Neural progenitor cell (in vitro differentiated cells): Measurements from ENCODE around the gene GHRHR. TPM values are rescaled to one million over a fixed set of nuclear protein-coding genes. Genes with fewer than 3 reads are reported as not detected.
A peak's percentile ranks its signal among the peaks of the same experiment; 100 is the strongest.

Experiments
- DNase-seq: peaks from one replicate; pipeline ENCODE4 v3.0.0-alpha.2; 2016; ENCODE audit warnings: low spot score
- H2AFZ ChIP-seq: fragments of 200-600 bp; sonication (generic); replicated peaks from 2 replicates; pipeline ENCODE4 v1.6.1; 2016; ENCODE audit warnings: antibody characterized with exemption
- H3F3A ChIP-seq: fragments of 200-600 bp; sonication (generic); 2 replicates; pipeline ENCODE4 v1.6.1; 2016; ENCODE audit warnings: antibody characterized with exemption, low read depth
- H3K27ac ChIP-seq: fragments of 200-600 bp; sonication (generic); 2 replicates; pipeline ENCODE4 v1.5.1; 2016; ENCODE audit warnings: mild to moderate bottlenecking
- H3K27me3 ChIP-seq: fragments of 200-600 bp; sonication (generic); 2 replicates; pipeline ENCODE4 v1.6.1; 2016; ENCODE audit warnings: mild to moderate bottlenecking, moderate library complexity
- H3K36me3 ChIP-seq: fragments of 200-600 bp; sonication (generic); 2 replicates; pipeline ENCODE4 v1.5.1; 2016
- H3K4me1 ChIP-seq: fragments of 200-600 bp; sonication (generic); 2 replicates; pipeline ENCODE4 v1.6.1; 2016; ENCODE audit warnings: mixed run types
- H3K4me2 ChIP-seq: fragments of 200-600 bp; sonication (generic); 2 replicates; pipeline ENCODE4 v1.6.1; 2016
- H3K4me3 ChIP-seq: fragments of 200-600 bp; sonication (generic); 2 replicates; pipeline ENCODE4 v1.5.1; 2016
- H3K79me2 ChIP-seq: fragments of 200-600 bp; sonication (generic); 2 replicates; pipeline ENCODE4 v1.6.1; 2016; ENCODE audit warnings: low read depth
- H3K9ac ChIP-seq: fragments of 200-600 bp; sonication (generic); 2 replicates; pipeline ENCODE4 v1.6.1; 2016
- H3K9me3 ChIP-seq: fragments of 200-600 bp; sonication (generic); 2 replicates; pipeline ENCODE4 v1.5.1; 2016; ENCODE audit warnings: low read depth
- H4K20me1 ChIP-seq: fragments of 200-600 bp; sonication (generic); 2 replicates; pipeline ENCODE4 v1.6.1; 2016; ENCODE audit warnings: low read depth
- H3K27ac Mint-ChIP-seq: 3 replicates; pipeline ENCODE4 v1.8.0; 2021; ENCODE audit warnings: mixed read lengths
- H3K27me3 Mint-ChIP-seq: 2 replicates; pipeline ENCODE4 v1.8.0; 2022; ENCODE audit warnings: low read depth, mild to moderate bottlenecking, inconsistent platforms, moderate library complexity, mixed read lengths; ENCODE audit not compliant: insufficient read depth
- H3K36me3 Mint-ChIP-seq: 3 replicates; pipeline ENCODE4 v1.8.0; 2021; ENCODE audit warnings: mixed read lengths
- H3K4me1 Mint-ChIP-seq: 3 replicates; pipeline ENCODE4 v1.8.0; 2021; ENCODE audit warnings: mixed read lengths
- H3K4me3 Mint-ChIP-seq: 3 replicates; pipeline ENCODE4 v1.8.0; 2021; ENCODE audit warnings: mild to moderate bottlenecking, moderate library complexity, mixed read lengths
- H3K9me3 Mint-ChIP-seq: 3 replicates; pipeline ENCODE4 v1.8.0; 2020; ENCODE audit warnings: mixed read lengths
- EZH2 ChIP-seq: fragments of 200-600 bp; sonication (generic); IDR thresholded peaks from 2 replicates; pipeline ENCODE4 v1.6.1; 2017; ENCODE audit warnings: antibody characterized with exemption, mild to moderate bottlenecking, moderate library complexity
- EZH2phosphoT487 ChIP-seq: fragments of 200-600 bp; sonication (generic); IDR thresholded peaks from 2 replicates; pipeline ENCODE4 v1.6.1; 2017; ENCODE audit warnings: antibody characterized with exemption
- total RNA-seq: library from RNA; depleted of rRNA; stranded (reverse); fragments of >200 nt; gene quantifications from 2 replicates; pipeline ENCODE4 v1.2.3, GENCODE V29; 2015; ENCODE audit warnings: low replicate concordance
- TF ChIP-seq, protein P1 (sequence below): fragments of 200-600 bp; sonication (generic); IDR thresholded peaks from 2 replicates; pipeline ENCODE4 v1.5.1; 2017; ENCODE audit warnings: antibody characterized with exemption, mild to moderate bottlenecking

Gene GHRHR
- total RNA-seq, 1 donor from 2014 or later = not detected

- H3K27ac Mint-ChIP-seq = peak overlapping the region; percentile 93
- H3K27me3 Mint-ChIP-seq = peaks cover 6% of the 10 kb centered on the region
- DNase-seq = no peak
- Histone ChIP-seq H3K9ac (no peak overlapping the region), H3K4me2 (no peak overlapping the region), H3K4me1 (peaks cover 30% of the 10 kb centered on the region), H3K27ac (no peak overlapping the region), H3K9me3 (no peaks in the 10 kb centered on the region), H3K4me3 (no peak overlapping the region), H3K27me3 (peaks cover 66% of the 10 kb centered on the region), H3F3A (no peaks in the 10 kb centered on the region), H3K36me3 (no peaks in the 10 kb centered on the region), H3K79me2 (no peaks in the 10 kb centered on the region), H4K20me1 (peaks cover 44% of the 10 kb centered on the region), H2AFZ (no peak overlapping the region)
- no peak for TF ChIP-seq EZH2phosphoT487
- TF ChIP-seq EZH2 = no peak
- TF ChIP-seq, protein P1, sequence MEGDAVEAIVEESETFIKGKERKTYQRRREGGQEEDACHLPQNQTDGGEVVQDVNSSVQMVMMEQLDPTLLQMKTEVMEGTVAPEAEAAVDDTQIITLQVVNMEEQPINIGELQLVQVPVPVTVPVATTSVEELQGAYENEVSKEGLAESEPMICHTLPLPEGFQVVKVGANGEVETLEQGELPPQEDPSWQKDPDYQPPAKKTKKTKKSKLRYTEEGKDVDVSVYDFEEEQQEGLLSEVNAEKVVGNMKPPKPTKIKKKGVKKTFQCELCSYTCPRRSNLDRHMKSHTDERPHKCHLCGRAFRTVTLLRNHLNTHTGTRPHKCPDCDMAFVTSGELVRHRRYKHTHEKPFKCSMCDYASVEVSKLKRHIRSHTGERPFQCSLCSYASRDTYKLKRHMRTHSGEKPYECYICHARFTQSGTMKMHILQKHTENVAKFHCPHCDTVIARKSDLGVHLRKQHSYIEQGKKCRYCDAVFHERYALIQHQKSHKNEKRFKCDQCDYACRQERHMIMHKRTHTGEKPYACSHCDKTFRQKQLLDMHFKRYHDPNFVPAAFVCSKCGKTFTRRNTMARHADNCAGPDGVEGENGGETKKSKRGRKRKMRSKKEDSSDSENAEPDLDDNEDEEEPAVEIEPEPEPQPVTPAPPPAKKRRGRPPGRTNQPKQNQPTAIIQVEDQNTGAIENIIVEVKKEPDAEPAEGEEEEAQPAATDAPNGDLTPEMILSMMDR = no peak
- H3K4me3 Mint-ChIP-seq = peak overlapping the region; percentile 20
- no peaks in the 10 kb centered on the region for H3K9me3 Mint-ChIP-seq
- H3K4me1 Mint-ChIP-seq = peaks cover 78% of the 10 kb centered on the region
- H3K36me3 Mint-ChIP-seq = peaks cover 4% of the 10 kb centered on the region
Measured at GRCh38 chr7:30989008-30989823, 25.5 kb downstream of the GHRHR start.

GRCh38 chr7:30989824-30990672, 26.3 kb downstream of the GHRHR start:
- Histone ChIP-seq H3K4me1 (peaks cover 23% of the 10 kb centered on the region), H2AFZ (no peak overlapping the region), H4K20me1 (peaks cover 39% of the 10 kb centered on the region), H3K27me3 (peaks cover 58% of the 10 kb centered on the region), H3K79me2 (no peaks in the 10 kb centered on the region), H3K9me3 (no peaks in the 10 kb centered on the region), H3K4me2 (no peak overlapping the region), H3K27ac (no peak overlapping the region), H3K9ac (no peak overlapping the region), H3K4me3 (no peak overlapping the region), H3K36me3 (no peaks in the 10 kb centered on the region), H3F3A (no peaks in the 10 kb centered on the region)
- Mint-ChIP-seq H3K4me3 (peak overlapping the region; percentile 20), H3K36me3 (peaks cover 4% of the 10 kb centered on the region), H3K4me1 (peaks cover 70% of the 10 kb centered on the region), H3K9me3 (no peaks in the 10 kb centered on the region), H3K27me3 (peaks cover 9% of the 10 kb centered on the region), H3K27ac (peak overlapping the region; percentile 93)
- DNase-seq = no peak
- TF ChIP-seq EZH2 = no peak
- TF ChIP-seq, protein P1 = no peak
- no peak for TF ChIP-seq EZH2phosphoT487

DNA sequence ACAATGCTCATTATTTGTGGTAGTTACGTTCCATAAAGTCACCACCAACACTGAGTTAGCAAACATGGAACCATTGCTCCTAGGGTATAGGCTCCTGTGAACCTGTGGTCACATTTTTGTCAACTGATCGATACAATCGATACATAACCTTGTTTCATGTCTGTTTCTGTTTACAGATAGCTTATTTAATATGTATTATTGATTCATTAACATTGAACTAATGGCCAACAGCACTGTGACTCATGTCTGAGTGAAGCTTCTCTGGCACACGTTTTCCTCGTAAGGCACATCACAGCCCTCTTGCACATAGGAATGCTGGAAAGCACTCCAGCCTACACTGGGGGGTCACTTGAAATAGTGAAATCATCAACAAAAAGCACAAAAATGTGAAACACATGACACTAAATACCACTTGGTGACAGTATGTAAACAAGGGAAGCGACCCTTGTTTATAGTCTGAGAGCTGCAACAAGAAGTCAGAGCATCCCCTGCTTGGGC, 27.0 kb downstream of the GHRHR start:
- peaks cover 4% of the 10 kb centered on the region for H3K36me3 Mint-ChIP-seq
- no peak overlapping the region for H3K27ac Mint-ChIP-seq
- no peaks in the 10 kb centered on the region for H3K9me3 Mint-ChIP-seq
- DNase-seq = no peak
- Histone ChIP-seq H3F3A (no peaks in the 10 kb centered on the region), H3K36me3 (no peaks in the 10 kb centered on the region), H3K79me2 (no peaks in the 10 kb centered on the region), H3K4me2 (no peak overlapping the region), H2AFZ (no peak overlapping the region), H3K4me1 (peaks cover 23% of the 10 kb centered on the region), H3K27me3 (peaks cover 51% of the 10 kb centered on the region), H4K20me1 (peaks cover 33% of the 10 kb centered on the region), H3K9ac (no peak overlapping the region), H3K27ac (no peak overlapping the region), H3K4me3 (no peak overlapping the region), H3K9me3 (no peaks in the 10 kb centered on the region)
- H3K4me1 Mint-ChIP-seq = peaks cover 64% of the 10 kb centered on the region
- H3K27me3 Mint-ChIP-seq = peaks cover 9% of the 10 kb centered on the region
- H3K4me3 Mint-ChIP-seq = no peak overlapping the region
- TF ChIP-seq EZH2 = no peak
- no peak for TF ChIP-seq EZH2phosphoT487
- TF ChIP-seq, protein P1 = no peak
